Measurements from ENCODE around the gene RRAD. TPM values are rescaled to one million over a fixed set of nuclear protein-coding genes. Genes with fewer than 3 reads are reported as not detected.

The RRAD gene
- total RNA-seq, 2 experiments from 2014 or later: 1.0 to 1.3 TPM

- CTCF ChIA-PET: interaction anchor here (0.6 to 4.1 kb wide), 14 partner anchors 17 to 187 kb away, joined by 3 to 57 read pairs (median 6); partner anchors contain the start of genes NAE1 and PDP2
- H3K27ac Mint-ChIP-seq: no peak overlapping the region
- peaks cover 19% of the 10 kb centered on the region for H3K36me3 Mint-ChIP-seq (ENCODE audit: low read depth)
- H3K4me3 Mint-ChIP-seq: no peak overlapping the region
- H3K27me3 Mint-ChIP-seq: peaks cover 26% of the 10 kb centered on the region
- peaks cover 39% of the 10 kb centered on the region for H3K4me1 Mint-ChIP-seq
- POLR2A ChIA-PET: interaction anchor here (1.4 to 1.5 kb wide), 3 partner anchors 33 to 97 kb away, joined by 4 read pairs; partner anchors contain the start of gene NAE1
- H3K9me3 Mint-ChIP-seq: no peaks in the 10 kb centered on the region
- no peak for DNase-seq
These were observed 2.7 kb upstream of the RRAD start for GRCh38 chr16:66927918-66928649.

GRCh38 chr16:66926961-66927436, 1.7 kb upstream of the RRAD start:
- Mint-ChIP-seq H3K4me1 (peaks cover 28% of the 10 kb centered on the region), H3K4me3 (no peak overlapping the region), H3K36me3 (ENCODE audit: low read depth) (peaks cover 9% of the 10 kb centered on the region), H3K9me3 (no peaks in the 10 kb centered on the region), H3K27me3 (peaks cover 29% of the 10 kb centered on the region), H3K27ac (no peak overlapping the region)
- POLR2A ChIA-PET: interaction anchor here (1.0 to 1.3 kb wide), 2 partner anchors 16 to 52 kb away, joined by 3 read pairs; no protein-coding TSS in a partner anchor
- CTCF ChIA-PET: interaction anchor here (0.7 to 4.1 kb wide), 5 partner anchors 9 to 96 kb away, joined by 3 to 57 read pairs (median 3); partner anchors contain the start of genes NAE1 and PDP2
- no peak for DNase-seq

- Mint-ChIP-seq H3K4me1 (peaks cover 23% of the 10 kb centered on the region), H3K36me3 (ENCODE audit: low read depth) (peaks cover 3% of the 10 kb centered on the region), H3K27me3 (peaks cover 32% of the 10 kb centered on the region), H3K27ac (no peak overlapping the region), H3K9me3 (no peaks in the 10 kb centered on the region), H3K4me3 (no peak overlapping the region)
- POLR2A ChIA-PET: interaction anchor here (1.0 to 1.3 kb wide), 2 partner anchors 16 to 51 kb away, joined by 3 read pairs; no protein-coding TSS in a partner anchor
- CTCF ChIA-PET: interaction anchor here (1.1 to 4.1 kb wide), 2 partner anchors 9 to 31 kb away, joined by 3 to 57 read pairs; no protein-coding TSS in a partner anchor
- no peak for DNase-seq
These were observed 1.0 kb upstream of the RRAD start for GRCh38 chr16:66926171-66926947.

GRCh38 chr16:66924527-66925321, 611 bp downstream of the RRAD start:
- peak; percentile 53 for DNase-seq
- H3K4me1 Mint-ChIP-seq: peaks cover 23% of the 10 kb centered on the region
- peaks cover 45% of the 10 kb centered on the region for H3K27me3 Mint-ChIP-seq
- H3K9me3 Mint-ChIP-seq: no peaks in the 10 kb centered on the region
- POLR2A ChIA-PET: no interaction called here
- H3K36me3 Mint-ChIP-seq (ENCODE audit: low read depth): no peaks in the 10 kb centered on the region
- H3K4me3 Mint-ChIP-seq: peak overlapping the region; percentile 27
- no peak overlapping the region for H3K27ac Mint-ChIP-seq
- CTCF ChIA-PET: interaction anchor here (1.0 kb wide), 1 partner anchor 29 kb away, joined by 4 read pairs; no protein-coding TSS in a partner anchor

- ChIA-PET POLR2A (no interaction called here), CTCF (no interaction called here)
- peaks cover 23% of the 10 kb centered on the region for H3K4me1 Mint-ChIP-seq
- no peak overlapping the region for H3K4me3 Mint-ChIP-seq
- H3K36me3 Mint-ChIP-seq (ENCODE audit: low read depth): no peaks in the 10 kb centered on the region
- H3K27ac Mint-ChIP-seq: no peak overlapping the region
- DNase-seq: no peak
- no peaks in the 10 kb centered on the region for H3K9me3 Mint-ChIP-seq
- H3K27me3 Mint-ChIP-seq: peaks cover 50% of the 10 kb centered on the region
These were observed 1.5 kb downstream of the RRAD start for GRCh38 chr16:66923866-66924265.

- peaks cover 50% of the 10 kb centered on the region for H3K27me3 Mint-ChIP-seq
- no peak overlapping the region for H3K27ac Mint-ChIP-seq
- no peak overlapping the region for H3K4me3 Mint-ChIP-seq
- POLR2A ChIA-PET: no interaction called here
- H3K4me1 Mint-ChIP-seq: peaks cover 21% of the 10 kb centered on the region
- no peaks in the 10 kb centered on the region for H3K36me3 Mint-ChIP-seq (ENCODE audit: low read depth)
- CTCF ChIA-PET: no interaction called here
- no peaks in the 10 kb centered on the region for H3K9me3 Mint-ChIP-seq
- no peak for DNase-seq
These were observed 2.0 kb downstream of the RRAD start for GRCh38 chr16:66923247-66923731.

- CTCF ChIA-PET: interaction anchor here (0.6 to 1.8 kb wide), 3 partner anchors 30 to 196 kb away, joined by 4 read pairs; no protein-coding TSS in a partner anchor
- Mint-ChIP-seq H3K36me3 (ENCODE audit: low read depth) (no peaks in the 10 kb centered on the region), H3K4me3 (no peak overlapping the region), H3K27me3 (peaks cover 50% of the 10 kb centered on the region), H3K4me1 (peaks cover 14% of the 10 kb centered on the region), H3K9me3 (no peaks in the 10 kb centered on the region), H3K27ac (no peak overlapping the region)
- POLR2A ChIA-PET: no interaction called here
- DNase-seq: no peak
These were observed 3.4 kb downstream of the RRAD start for GRCh38 chr16:66921729-66922450.

- Mint-ChIP-seq H3K36me3 (ENCODE audit: low read depth) (no peaks in the 10 kb centered on the region), H3K9me3 (no peaks in the 10 kb centered on the region), H3K4me3 (no peak overlapping the region), H3K27me3 (peaks cover 53% of the 10 kb centered on the region), H3K4me1 (peaks cover 14% of the 10 kb centered on the region), H3K27ac (no peak overlapping the region)
- CTCF ChIA-PET: interaction anchor here (1.3 to 1.8 kb wide), 3 partner anchors 26 to 53 kb away, joined by 3 to 4 read pairs (median 4); no protein-coding TSS in a partner anchor
- POLR2A ChIA-PET: no interaction called here
- no peak for DNase-seq
These were observed 4.2 kb downstream of the RRAD start for GRCh38 chr16:66920924-66921680.

- peaks cover 47% of the 10 kb centered on the region for H3K27me3 Mint-ChIP-seq
- H3K27ac Mint-ChIP-seq: no peak overlapping the region
- no peak for DNase-seq
- peaks cover 7% of the 10 kb centered on the region for H3K4me1 Mint-ChIP-seq
- no peak overlapping the region for H3K4me3 Mint-ChIP-seq
- no peaks in the 10 kb centered on the region for H3K36me3 Mint-ChIP-seq (ENCODE audit: low read depth)
- no peaks in the 10 kb centered on the region for H3K9me3 Mint-ChIP-seq
- POLR2A ChIA-PET: interaction anchor here (1.1 kb wide), 1 partner anchor 14 kb away, joined by 4 read pairs; the partner anchor contains the start of gene CIAO2B
- CTCF ChIA-PET: interaction anchor here (1.3 to 1.8 kb wide), 2 partner anchors 25 to 53 kb away, joined by 3 to 4 read pairs; no protein-coding TSS in a partner anchor
These were observed 5.1 kb downstream of the RRAD start for GRCh38 chr16:66920299-66920590.

- peaks cover 6% of the 10 kb centered on the region for H3K4me1 Mint-ChIP-seq
- H3K9me3 Mint-ChIP-seq: no peaks in the 10 kb centered on the region
- H3K27ac Mint-ChIP-seq: no peak overlapping the region
- POLR2A ChIA-PET: interaction anchor here (0.8 to 1.1 kb wide), 2 partner anchors 13 to 15 kb away, joined by 3 to 4 read pairs; partner anchors contain the start of gene CIAO2B
- DNase-seq: no peak
- H3K4me3 Mint-ChIP-seq: no peak overlapping the region
- H3K36me3 Mint-ChIP-seq (ENCODE audit: low read depth): no peaks in the 10 kb centered on the region
- CTCF ChIA-PET: interaction anchor here (1.3 kb wide), 1 partner anchor 25 kb away, joined by 3 read pairs; no protein-coding TSS in a partner anchor
- H3K27me3 Mint-ChIP-seq: peaks cover 49% of the 10 kb centered on the region
These were observed 5.6 kb downstream of the RRAD start for GRCh38 chr16:66919569-66920298.

Measured in activated CD4-positive, alpha-beta memory T cell treated with anti-CD3 and anti-CD28 coated beads, Interleukin-2, amount 10 ng/mL, durations not matched to agents 7 days and 5 days (primary cell).